Liver (tissue), 9 donors: ENCODE data around the gene KRT6C. TPM values are rescaled to one million over a fixed set of nuclear protein-coding genes. Genes with fewer than 3 reads are reported as not detected.

ENCODE experiments used
- DNase-seq: peaks from one replicate; pipeline ENCODE4 v3.0.0-alpha.2; 2017; ENCODE audit warnings: low spot score
- H3K27ac ChIP-seq, 2 donors: one replicate each; pipeline ENCODE4 v1.7.0; 2013; ENCODE audit warnings: inconsistent platforms in 2 of 2, low read length in 2 of 2, control low read depth in 1 of 2, low read depth in 1 of 2, mild to moderate bottlenecking in 1 of 2
- H3K27me3 ChIP-seq, 4 donors: one replicate each; pipeline versions ENCODE4 v1.6.1 to v1.7.0; 2013; ENCODE audit warnings: low read length in 3 of 4, inconsistent platforms in 1 of 4, mild to moderate bottlenecking in 1 of 4, moderate library complexity in 1 of 4; ENCODE audit not compliant: control insufficient read depth in 4 of 4, insufficient read depth in 4 of 4
- H3K36me3 ChIP-seq, 4 donors: one replicate each; pipeline versions ENCODE4 v1.6.1 to v1.7.0; 2013; ENCODE audit warnings: low read length in 3 of 4, mild to moderate bottlenecking in 3 of 4, low read depth in 1 of 4, moderate library complexity in 1 of 4; ENCODE audit not compliant: control insufficient read depth in 4 of 4, insufficient read depth in 3 of 4
- H3K4me1 ChIP-seq, 4 donors: one replicate each; pipeline versions ENCODE4 v1.6.1 to v1.7.0; 2013; ENCODE audit warnings: low read length in 3 of 4, mild to moderate bottlenecking in 3 of 4, moderate library complexity in 1 of 4; ENCODE audit not compliant: control insufficient read depth in 4 of 4, insufficient read depth in 4 of 4
- H3K4me3 ChIP-seq, 3 donors: one replicate each; pipeline versions ENCODE4 v1.6.1 to v1.7.0; 2013; ENCODE audit warnings: low read length in 3 of 3, control low read depth in 1 of 3, low read depth in 1 of 3, mild to moderate bottlenecking in 1 of 3
- H3K9ac ChIP-seq, 2 donors: one replicate each; pipeline ENCODE4 v1.7.0; 2013; ENCODE audit warnings: low read length in 2 of 2, mild to moderate bottlenecking in 2 of 2, moderate library complexity in 2 of 2, control low read depth in 1 of 2, low read depth in 1 of 2
- H3K9me3 ChIP-seq, 4 donors: one replicate each; pipeline versions ENCODE4 v1.6.1 to v1.7.0; 2013; ENCODE audit warnings: low read length in 3 of 4; ENCODE audit not compliant: control insufficient read depth in 4 of 4
- ATF3 ChIP-seq: IDR thresholded peaks from 2 replicates; pipeline ENCODE4 v1.6.1; 2016; ENCODE audit warnings: antibody characterized with exemption
- EGR1 ChIP-seq, 2 donors: IDR thresholded peaks; 2 replicates each; pipeline ENCODE4 v1.6.1; 2016 to 2018; ENCODE audit warnings: antibody characterized with exemption in 2 of 2, low read depth in 2 of 2
- GABPA ChIP-seq, 2 donors: IDR thresholded peaks in 1 of 2; conservative IDR thresholded peaks in 1 of 2; 2 replicates each; pipeline ENCODE4 v1.6.1; 2016; ENCODE audit warnings: antibody characterized with exemption in 2 of 2, mild to moderate bottlenecking in 1 of 2, moderate library complexity in 1 of 2
- HNF4A ChIP-seq, 2 donors: conservative IDR thresholded peaks; 2 replicates each; pipeline ENCODE4 v1.6.1; 2016; ENCODE audit warnings: antibody characterized with exemption in 2 of 2, mild to moderate bottlenecking in 2 of 2
- HNF4G ChIP-seq: IDR thresholded peaks from 2 replicates; pipeline ENCODE4 v1.6.1; 2016; ENCODE audit warnings: antibody characterized with exemption
- NR2F2 ChIP-seq: IDR thresholded peaks from 2 replicates; pipeline ENCODE4 v1.6.1; 2016; ENCODE audit warnings: antibody characterized with exemption
- RXRA ChIP-seq, 2 donors: IDR thresholded peaks; 2 replicates each; pipeline ENCODE4 v1.6.1; 2017 to 2018; ENCODE audit warnings: antibody characterized with exemption in 2 of 2, mild to moderate bottlenecking in 1 of 2
- SP1 ChIP-seq: IDR thresholded peaks from 2 replicates; pipeline ENCODE4 v1.6.1; 2018; ENCODE audit warnings: antibody characterized with exemption, mild to moderate bottlenecking
- TAF1 ChIP-seq: conservative IDR thresholded peaks from 2 replicates; pipeline ENCODE4 v1.6.1; 2016; ENCODE audit warnings: antibody characterized with exemption, mild to moderate bottlenecking
- YY1 ChIP-seq: IDR thresholded peaks from 2 replicates; pipeline ENCODE4 v1.6.1; 2016; ENCODE audit warnings: antibody characterized with exemption, mild to moderate bottlenecking
- WGBS: extraction: QIAGEN DNeasy Blood & Tissue Kit; methylation state at CpG from one replicate; pipeline ENCODE4 v1.1.7; 2013; 5-methylcytosine and 5-hydroxymethylcytosine counted together
- polyA plus RNA-seq, 2 donors: library from polyadenylated mRNA; stranded (reverse) in 1 of 2; unstranded in 1 of 2; fragments of 200-250 nt in 1 of 2; fragments of >200 nt in 1 of 2; fragmentation: Nextera tagmentation in 1 of 2; extraction: Ambion mirVana in 1 of 2; gene quantifications; one replicate each; pipeline versions ENCODE4 v1.2.1 to v1.2.3, GENCODE V29; 2013 to 2015
- total RNA-seq, 2 donors: library from RNA; depleted of rRNA; stranded (reverse); fragments of >200 nt; gene quantifications; one replicate each; pipeline ENCODE4 v1.2.3, GENCODE V29; 2014
- TF ChIP-seq, protein P1 (sequence below): IDR thresholded peaks from 2 replicates; pipeline ENCODE4 v1.6.1; 2016; ENCODE audit warnings: antibody characterized with exemption, mild to moderate bottlenecking
- donor health status: healthy.
- donor health status: healthy.
- donor health status: healthy.
- donor health status: healthy.
- donor health status: healthy.

KRT6C gene
- total and polyA plus RNA-seq, 4 donors = 0.61 TPM; not detected in 3

- Histone ChIP-seq H3K4me1 (no peaks in the 10 kb centered on the region), H3K9ac (no peak overlapping the region), H3K27ac (no peak overlapping the region), H3K36me3 (no peaks in the 10 kb centered on the region), H3K9me3 (no peaks in the 10 kb centered on the region), H3K4me3 (no peak overlapping the region), H3K27me3 (peaks cover 0 to 8% (median 0%) of the 10 kb centered on the region in 4 donors)
- TF ChIP-seq HNF4G (no peak), TAF1 (no peak)
- DNase-seq = no peak
- WGBS = 36% methylated on average over 6 of the region's 6 CpGs
Measured at GRCh38 chr12:52442600-52443061, 31.0 kb downstream of the KRT6C start.

GRCh38 chr12:52441320-52441911 lies 32.2 kb downstream of the KRT6C start:
- no peak for DNase-seq
- no peak for TF ChIP-seq RXRA (IDR thresholded peaks at IDR 0.05)
- TF ChIP-seq HNF4G = no peak
- TF ChIP-seq TAF1 = no peak
- no peak for TF ChIP-seq HNF4A (conservative IDR thresholded peaks at IDR 0.05)
- no peak for TF ChIP-seq GABPA (IDR thresholded peaks at IDR 0.05 in 1 of 2, conservative IDR thresholded peaks at IDR 0.05 in 1 of 2)
- no peak for TF ChIP-seq YY1
- no peak for TF ChIP-seq NR2F2
- 58% methylated on average over 9 of the region's 9 CpGs for WGBS
- Histone ChIP-seq H3K4me1 (no peaks in the 10 kb centered on the region), H3K9me3 (no peaks in the 10 kb centered on the region), H3K9ac (no peak overlapping the region), H3K27me3 (peaks cover 0 to 8% (median 0%) of the 10 kb centered on the region in 4 donors), H3K4me3 (no peak overlapping the region), H3K27ac (no peak overlapping the region), H3K36me3 (no peaks in the 10 kb centered on the region)

DNA sequence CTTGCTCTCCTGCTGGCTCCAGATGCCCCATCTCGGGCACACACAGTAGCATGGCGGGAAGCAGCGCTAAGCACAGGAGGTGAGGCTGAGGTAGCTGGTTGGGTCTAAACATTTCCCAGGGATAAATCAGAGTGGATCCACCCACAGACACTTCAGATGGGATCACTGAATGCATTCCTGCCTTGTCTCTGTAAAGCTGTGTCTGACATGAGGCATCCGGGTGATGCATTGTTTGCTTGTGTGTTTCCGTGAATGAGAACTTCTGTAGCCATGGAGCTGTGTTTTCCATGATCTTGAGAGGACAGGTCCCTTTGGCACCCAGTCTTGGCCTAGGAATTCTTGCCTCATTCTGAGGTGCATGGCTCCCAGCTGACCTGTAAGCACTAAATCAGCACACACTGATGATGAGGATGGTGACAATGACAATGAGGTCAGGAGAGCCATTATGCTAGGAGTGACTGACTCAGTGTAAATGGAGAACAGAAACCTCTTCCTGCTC lies 32.7 kb downstream of the KRT6C start:
- no peak overlapping the region for H3K4me3 ChIP-seq
- no peak overlapping the region for H3K9ac ChIP-seq
- no peaks in the 10 kb centered on the region for H3K4me1 ChIP-seq
- DNase-seq = no peak
- TF ChIP-seq SP1 (no peak), ATF3 (no peak), HNF4A (conservative IDR thresholded peaks at IDR 0.05) (no peak), EGR1 (IDR thresholded peaks at IDR 0.05; ENCODE audit: low read depth in 2 of 2) (no peak), RXRA (IDR thresholded peaks at IDR 0.05) (no peak), YY1 (no peak)
- TF ChIP-seq, protein P1, sequence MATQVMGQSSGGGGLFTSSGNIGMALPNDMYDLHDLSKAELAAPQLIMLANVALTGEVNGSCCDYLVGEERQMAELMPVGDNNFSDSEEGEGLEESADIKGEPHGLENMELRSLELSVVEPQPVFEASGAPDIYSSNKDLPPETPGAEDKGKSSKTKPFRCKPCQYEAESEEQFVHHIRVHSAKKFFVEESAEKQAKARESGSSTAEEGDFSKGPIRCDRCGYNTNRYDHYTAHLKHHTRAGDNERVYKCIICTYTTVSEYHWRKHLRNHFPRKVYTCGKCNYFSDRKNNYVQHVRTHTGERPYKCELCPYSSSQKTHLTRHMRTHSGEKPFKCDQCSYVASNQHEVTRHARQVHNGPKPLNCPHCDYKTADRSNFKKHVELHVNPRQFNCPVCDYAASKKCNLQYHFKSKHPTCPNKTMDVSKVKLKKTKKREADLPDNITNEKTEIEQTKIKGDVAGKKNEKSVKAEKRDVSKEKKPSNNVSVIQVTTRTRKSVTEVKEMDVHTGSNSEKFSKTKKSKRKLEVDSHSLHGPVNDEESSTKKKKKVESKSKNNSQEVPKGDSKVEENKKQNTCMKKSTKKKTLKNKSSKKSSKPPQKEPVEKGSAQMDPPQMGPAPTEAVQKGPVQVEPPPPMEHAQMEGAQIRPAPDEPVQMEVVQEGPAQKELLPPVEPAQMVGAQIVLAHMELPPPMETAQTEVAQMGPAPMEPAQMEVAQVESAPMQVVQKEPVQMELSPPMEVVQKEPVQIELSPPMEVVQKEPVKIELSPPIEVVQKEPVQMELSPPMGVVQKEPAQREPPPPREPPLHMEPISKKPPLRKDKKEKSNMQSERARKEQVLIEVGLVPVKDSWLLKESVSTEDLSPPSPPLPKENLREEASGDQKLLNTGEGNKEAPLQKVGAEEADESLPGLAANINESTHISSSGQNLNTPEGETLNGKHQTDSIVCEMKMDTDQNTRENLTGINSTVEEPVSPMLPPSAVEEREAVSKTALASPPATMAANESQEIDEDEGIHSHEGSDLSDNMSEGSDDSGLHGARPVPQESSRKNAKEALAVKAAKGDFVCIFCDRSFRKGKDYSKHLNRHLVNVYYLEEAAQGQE = no peak
- no peaks in the 10 kb centered on the region for H3K36me3 ChIP-seq
- no peaks in the 10 kb centered on the region for H3K9me3 ChIP-seq
- H3K27ac ChIP-seq = no peak overlapping the region
- 98% methylated on average over 5 of the region's 5 CpGs for WGBS
- H3K27me3 ChIP-seq = peaks cover 0 to 8% (median 0%) of the 10 kb centered on the region in 4 donors
